ENCODE results near the gene GUCY2C.

DNA sequence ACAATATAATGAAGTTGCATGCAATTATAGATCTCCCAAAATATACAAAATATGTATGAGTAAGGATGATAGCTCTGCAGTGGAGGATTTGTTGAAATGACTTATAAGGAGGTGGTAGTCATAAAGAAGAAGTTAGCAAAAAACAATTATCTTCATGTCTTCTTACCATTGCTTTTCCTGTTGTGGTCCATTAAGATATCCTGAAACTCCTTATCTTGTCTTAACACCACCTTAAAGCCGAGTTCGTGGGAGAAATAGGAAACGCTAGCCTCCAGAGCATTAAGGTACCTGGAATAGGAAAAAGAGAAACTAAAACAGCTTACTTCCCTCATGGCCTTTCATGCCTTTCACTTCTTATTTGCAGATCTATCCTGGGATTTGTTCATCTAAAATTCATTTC lies 15.2 kb downstream of the GUCY2C start:
- TF ChIP-seq, protein P1, sequence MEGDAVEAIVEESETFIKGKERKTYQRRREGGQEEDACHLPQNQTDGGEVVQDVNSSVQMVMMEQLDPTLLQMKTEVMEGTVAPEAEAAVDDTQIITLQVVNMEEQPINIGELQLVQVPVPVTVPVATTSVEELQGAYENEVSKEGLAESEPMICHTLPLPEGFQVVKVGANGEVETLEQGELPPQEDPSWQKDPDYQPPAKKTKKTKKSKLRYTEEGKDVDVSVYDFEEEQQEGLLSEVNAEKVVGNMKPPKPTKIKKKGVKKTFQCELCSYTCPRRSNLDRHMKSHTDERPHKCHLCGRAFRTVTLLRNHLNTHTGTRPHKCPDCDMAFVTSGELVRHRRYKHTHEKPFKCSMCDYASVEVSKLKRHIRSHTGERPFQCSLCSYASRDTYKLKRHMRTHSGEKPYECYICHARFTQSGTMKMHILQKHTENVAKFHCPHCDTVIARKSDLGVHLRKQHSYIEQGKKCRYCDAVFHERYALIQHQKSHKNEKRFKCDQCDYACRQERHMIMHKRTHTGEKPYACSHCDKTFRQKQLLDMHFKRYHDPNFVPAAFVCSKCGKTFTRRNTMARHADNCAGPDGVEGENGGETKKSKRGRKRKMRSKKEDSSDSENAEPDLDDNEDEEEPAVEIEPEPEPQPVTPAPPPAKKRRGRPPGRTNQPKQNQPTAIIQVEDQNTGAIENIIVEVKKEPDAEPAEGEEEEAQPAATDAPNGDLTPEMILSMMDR (IDR thresholded peaks at IDR 0.05) = no peak
- TF ChIP-seq EP300 (IDR thresholded peaks at IDR 0.05) = no peak

Measured in ovary (tissue), 3 donors.